AG04449 (cell line): ENCODE data around the gene PDE2A.

Source experiments
- CTCF ChIA-PET: fragments of 350-600 bp; formaldehyde crosslinking; extraction: SDS; loops from one replicate; lab custom pipeline; 2021; ENCODE audit warnings: antibody characterized with exemption; lab: Yijun Ruan, JAX
- POLR2A ChIA-PET: fragments of 400-600, 350-600 bp; formaldehyde crosslinking; extraction: SDS; loops from one replicate; lab custom pipeline; 2020; ENCODE audit warnings: antibody characterized with exemption, inconsistent platforms; lab: Yijun Ruan, JAX
- DNase-seq: peaks from one replicate; pipeline ENCODE4 v3.0.0-alpha.2; 2010; ENCODE audit warnings: low read depth, low spot score
- H3K4me3 ChIP-seq: 2 replicates; pipeline ENCODE4 v1.5.1; 2011; ENCODE audit warnings: low read depth, mild to moderate bottlenecking, control low read depth, low read length
- TF ChIP-seq, protein P1 (sequence below): IDR thresholded peaks from one replicate; pipeline ENCODE4 v1.5.1; 2011; ENCODE audit warnings: mild to moderate bottlenecking, moderate library complexity, low read length, control low read depth, inconsistent platforms; ENCODE audit not compliant: insufficient read depth; ENCODE audit errors: missing control alignments

PDE2A gene

DNA sequence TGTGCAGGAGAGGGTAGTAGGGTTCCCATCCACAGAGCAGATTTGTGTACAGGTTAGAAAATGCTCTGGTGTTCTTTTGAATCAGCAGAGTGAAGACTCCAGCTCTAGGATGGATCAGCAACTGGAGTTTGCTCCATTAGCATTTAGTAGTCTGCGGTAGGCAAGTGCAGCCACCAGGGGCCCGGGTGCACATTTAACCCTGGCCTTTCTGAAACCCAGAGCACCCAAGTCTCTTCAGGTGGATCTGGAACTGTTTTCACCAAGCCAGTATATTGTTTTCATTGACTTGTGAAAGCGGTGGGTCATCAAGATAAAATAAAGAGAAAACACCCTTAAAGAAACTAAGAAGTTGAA is 139.1 kb downstream of the PDE2A start:
- TF ChIP-seq, protein P1, sequence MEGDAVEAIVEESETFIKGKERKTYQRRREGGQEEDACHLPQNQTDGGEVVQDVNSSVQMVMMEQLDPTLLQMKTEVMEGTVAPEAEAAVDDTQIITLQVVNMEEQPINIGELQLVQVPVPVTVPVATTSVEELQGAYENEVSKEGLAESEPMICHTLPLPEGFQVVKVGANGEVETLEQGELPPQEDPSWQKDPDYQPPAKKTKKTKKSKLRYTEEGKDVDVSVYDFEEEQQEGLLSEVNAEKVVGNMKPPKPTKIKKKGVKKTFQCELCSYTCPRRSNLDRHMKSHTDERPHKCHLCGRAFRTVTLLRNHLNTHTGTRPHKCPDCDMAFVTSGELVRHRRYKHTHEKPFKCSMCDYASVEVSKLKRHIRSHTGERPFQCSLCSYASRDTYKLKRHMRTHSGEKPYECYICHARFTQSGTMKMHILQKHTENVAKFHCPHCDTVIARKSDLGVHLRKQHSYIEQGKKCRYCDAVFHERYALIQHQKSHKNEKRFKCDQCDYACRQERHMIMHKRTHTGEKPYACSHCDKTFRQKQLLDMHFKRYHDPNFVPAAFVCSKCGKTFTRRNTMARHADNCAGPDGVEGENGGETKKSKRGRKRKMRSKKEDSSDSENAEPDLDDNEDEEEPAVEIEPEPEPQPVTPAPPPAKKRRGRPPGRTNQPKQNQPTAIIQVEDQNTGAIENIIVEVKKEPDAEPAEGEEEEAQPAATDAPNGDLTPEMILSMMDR, result no peak
- POLR2A ChIA-PET, result interaction anchor here (0.7 kb wide), 1 partner anchor 28 kb away, joined by 3 read pairs; no protein-coding TSS in a partner anchor
- no peak for DNase-seq
- CTCF ChIA-PET, result interaction anchor here (0.8 to 4.9 kb wide), 6 partner anchors 12 to 257 kb away, joined by 3 to 21 read pairs (median 4); no protein-coding TSS in a partner anchor
- H3K4me3 ChIP-seq, result no peak overlapping the region

GRCh38 chr11:72534371-72535193 is 139.6 kb downstream of the PDE2A start:
- peak; percentile 3 for DNase-seq

GRCh38 chr11:72529068-72529467 is 145.2 kb downstream of the PDE2A start:
- DNase-seq, result no peak
- TF ChIP-seq, protein P1, result no peak
- no peak overlapping the region for H3K4me3 ChIP-seq
- POLR2A ChIA-PET, result no interaction called here
- CTCF ChIA-PET, result interaction anchor here (2.0 kb wide), 1 partner anchor 45 kb away, joined by 7 read pairs; no protein-coding TSS in a partner anchor

More at GRCh38 chr11:72534371-72535193, 139.6 kb downstream of the PDE2A start:
- no peak overlapping the region for H3K4me3 ChIP-seq
- ChIA-PET CTCF (interaction anchor here (0.8 to 4.9 kb wide), 6 partner anchors 13 to 258 kb away, joined by 3 to 21 read pairs (median 4); no protein-coding TSS in a partner anchor), POLR2A (interaction anchor here (0.7 kb wide), 1 partner anchor 27 kb away, joined by 3 read pairs; no protein-coding TSS in a partner anchor)
- TF ChIP-seq, protein P1, result no peak

GRCh38 chr11:72528121-72528520 is 146.1 kb downstream of the PDE2A start:
- ChIA-PET CTCF (no interaction called here), POLR2A (no interaction called here)
- TF ChIP-seq, protein P1, result no peak
- H3K4me3 ChIP-seq, result no peak overlapping the region
- DNase-seq, result no peak
